K562 (cell line): ENCODE results near the gene RASGEF1C. TPM values are rescaled to one million over a fixed set of nuclear protein-coding genes. Genes with fewer than 3 reads are reported as not detected.

Experiments
- ATAC-seq: fragments of 200-7000 bp; cut with Tn5 transposase; 3 replicates; pipeline ENCODE4 v1.9.1; 2020; ENCODE audit warnings: moderate library complexity
- BruUV-seq: library from RNA; stranded (reverse); fragments of 400-500 nt; replicated peaks from 2 replicates; lab custom pipeline; 2021; lab: Mats Ljungman, UMichigan
- CTCF ChIA-PET: fragments of 300-600 bp; formaldehyde crosslinking; extraction: SDS; loops from one replicate; lab custom pipeline; 2021; ENCODE audit warnings: low intra/inter-chr PET ratio; lab: Yijun Ruan, JAX
- POLR2A ChIA-PET: fragments of 300-600, 350-650 bp; sonication (Branson Sonifier 250); formaldehyde crosslinking; extraction: SDS; loops from one replicate; lab custom pipeline; 2021; ENCODE audit warnings: antibody characterized with exemption, inconsistent platforms; lab: Yijun Ruan, JAX
- DNase-seq, 4 experiments: peaks; one replicate each; pipeline versions ENCODE4 v3.0.0 to v3.0.0-alpha.2; 2011 to 2018; ENCODE audit warnings: low spot score in 3 of 4, mixed read lengths in 3 of 4; ENCODE audit errors: extremely low read depth in 1 of 4
- FAIRE-seq: peaks from 2 replicates; lab custom pipeline; 2011; peaks lifted over from hg19 to GRCh38; lab: Jason Lieb, UNC
- H2AFZ ChIP-seq: 2 replicates; pipeline ENCODE4 v1.6.0; 2011; ENCODE audit warnings: low read depth, low read length, control low read depth, inconsistent platforms
- H3K27ac ChIP-seq: fragments of 200-600 bp; 3 replicates; pipeline ENCODE4 v1.8.0; 2011; ENCODE audit warnings: low read depth, mild to moderate bottlenecking, control low read depth, inconsistent platforms, low read length, moderate library complexity, mixed read lengths; ENCODE audit errors: extremely low read depth
- H3K27me3 ChIP-seq, 2 experiments: fragments of 300-600 bp in 1 of 2; 2 replicates in 1 of 2; 3 replicates in 1 of 2; pipeline versions ENCODE4 v1.6.0 to v1.8.0; 2011; ENCODE audit warnings: inconsistent platforms in 2 of 2, low read length in 2 of 2, mild to moderate bottlenecking in 1 of 2, mixed read lengths in 1 of 2, moderate library complexity in 1 of 2; ENCODE audit not compliant: control insufficient read depth in 2 of 2, insufficient read depth in 2 of 2
- H3K36me3 ChIP-seq: fragments of 300-600 bp; 3 replicates; pipeline ENCODE4 v1.8.0; 2011; ENCODE audit warnings: mild to moderate bottlenecking, low read length, inconsistent platforms; ENCODE audit not compliant: control insufficient read depth, insufficient read depth
- H3K4me1 ChIP-seq, 2 experiments: fragments of 200-600 bp in 1 of 2; replicated peaks in 1 of 2; 2 replicates in 1 of 2; 3 replicates in 1 of 2; pipeline versions ENCODE4 v1.5.1 to v1.8.0; 2011; ENCODE audit warnings: inconsistent platforms in 2 of 2, low read length in 2 of 2, mild to moderate bottlenecking in 1 of 2, mixed read lengths in 1 of 2, moderate library complexity in 1 of 2; ENCODE audit not compliant: control insufficient read depth in 2 of 2, insufficient read depth in 2 of 2
- H3K4me2 ChIP-seq: 2 replicates; pipeline ENCODE4 v1.6.1; 2011; ENCODE audit warnings: low read length, control low read depth, inconsistent platforms, mixed read lengths; ENCODE audit not compliant: insufficient read depth
- H3K4me3 ChIP-seq: fragments of 200-600 bp; sonication (generic), shearing (Covaris generic); 2 replicates; pipeline ENCODE4 v1.5.1; 2016; ENCODE audit warnings: control low read depth, inconsistent platforms
- H3K79me2 ChIP-seq: fragments of 200-600 bp; 3 replicates; pipeline ENCODE4 v1.8.0; 2011; ENCODE audit warnings: low read length, inconsistent platforms; ENCODE audit not compliant: control insufficient read depth, insufficient read depth
- H3K9ac ChIP-seq, 2 experiments: 2 replicates each; pipeline versions ENCODE4 v1.6.0 to v1.6.1; 2011; ENCODE audit warnings: low read depth in 2 of 2, low read length in 2 of 2, control low read depth in 1 of 2, inconsistent platforms in 1 of 2, mild to moderate bottlenecking in 1 of 2, mixed read lengths in 1 of 2; ENCODE audit not compliant: insufficient read depth in 1 of 2
- H3K9me1 ChIP-seq: one replicate; pipeline ENCODE4 v1.6.0; 2011; ENCODE audit warnings: inconsistent platforms, mild to moderate bottlenecking, low read length, moderate library complexity; ENCODE audit not compliant: control insufficient read depth, insufficient read depth
- H3K9me3 ChIP-seq: replicated peaks from 2 replicates; pipeline ENCODE4 v1.5.1; 2011; ENCODE audit warnings: low read depth, low read length, inconsistent platforms; ENCODE audit not compliant: control insufficient read depth, insufficient read depth
- H4K20me1 ChIP-seq: replicated peaks from 2 replicates; pipeline ENCODE4 v1.6.1; 2011; ENCODE audit warnings: low read length, inconsistent platforms, mixed read lengths; ENCODE audit not compliant: control insufficient read depth, insufficient read depth
- ETS2 ChIP-seq: IDR thresholded peaks from 2 replicates; pipeline ENCODE4 v1.6.1; 2016; ENCODE audit warnings: borderline replicate concordance, missing genetic modification characterization, mild to moderate bottlenecking, moderate library complexity, missing compliant biosample characterization; ENCODE audit not compliant: poor library complexity, severe bottlenecking
- EZH2 ChIP-seq: IDR thresholded peaks from 2 replicates; pipeline ENCODE4 v1.6.1; 2012; ENCODE audit warnings: low read depth, mild to moderate bottlenecking, inconsistent platforms, low read length, borderline replicate concordance
- NBN ChIP-seq: fragments of 450-650 bp; IDR thresholded peaks from 2 replicates; pipeline ENCODE4 v1.6.1; 2016; ENCODE audit warnings: low read depth, mild to moderate bottlenecking
- SP1 ChIP-seq: sonication (generic); formaldehyde crosslinking; IDR thresholded peaks from 2 replicates; pipeline ENCODE4 v1.8.1; 2022; ENCODE audit warnings: mild to moderate bottlenecking, missing genetic modification reagents
- SRF ChIP-seq, 2 experiments: fragments of 250-450, 450-650 bp in 1 of 2; sonication (Bioruptor Pico) in 1 of 2; sonication (generic) in 1 of 2; formaldehyde crosslinking; IDR thresholded peaks; 2 replicates each; pipeline versions ENCODE4 v1.5.0 to v1.5.1; 2020 to 2022; ENCODE audit warnings: mild to moderate bottlenecking in 1 of 2, missing genetic modification reagents in 1 of 2
- THRAP3 ChIP-seq: fragments of 450-650 bp; IDR thresholded peaks from 2 replicates; pipeline ENCODE4 v1.6.1; 2016; ENCODE audit warnings: mild to moderate bottlenecking, inconsistent platforms, borderline replicate concordance
- ZNF551 ChIP-seq: fragments of 250-450 bp; sonication (Bioruptor Pico); IDR thresholded peaks from 2 replicates; pipeline ENCODE4 v1.5.0; 2021; ENCODE audit warnings: mild to moderate bottlenecking, moderate library complexity
- ZNF79 ChIP-seq: fragments of 250-450 bp; sonication (Bioruptor Pico); IDR thresholded peaks from 2 replicates; pipeline ENCODE4 v1.4.0; 2020; ENCODE audit warnings: low read depth, mild to moderate bottlenecking, moderate library complexity
- WGBS: fragments of 100-300 bp; shearing (Covaris generic); methylation state at CpG from one replicate; pipeline ENCODE4 v1.1.6; 2016; ENCODE audit warnings: low coverage, mixed read lengths; ENCODE audit not compliant: insufficient coverage; ENCODE audit errors: missing lambda C conversion rate; 5-methylcytosine and 5-hydroxymethylcytosine counted together
- in situ Hi-C: fragments of 300-500 bp; cut with MboI; formaldehyde crosslinking; loops from 4 replicates; pipeline ENCODE4 v1.15.0; 2018; ENCODE audit warnings: inconsistent platforms, mixed read lengths
- intact Hi-C: fragments of 100-400 bp; cut with micrococcal nuclease; formaldehyde crosslinking; loops from 2 replicates; pipeline ENCODE4 v1.14.2; 2022
- polyA plus RNA-seq, 8 experiments: library from polyadenylated mRNA; depleted of rRNA in 4 of 8; stranded (reverse) in 5 of 8; unstranded in 3 of 8; fragments of >200 nt; fragmentation: Nextera tagmentation in 2 of 8; fragmentation: Illumina TruSeq in 1 of 8; extraction: Ambion mirVana in 2 of 8; extraction: Trizol in 1 of 8; gene quantifications; 2 replicates each; pipeline versions ENCODE4 v1.2.1 to v1.2.3, GENCODE V29; 2011 to 2014; ENCODE audit warnings: inconsistent platforms in 1 of 8, missing spikeins in 1 of 8
- total RNA-seq, 7 experiments: library from RNA; depleted of rRNA in 6 of 7; stranded (reverse); fragments of >200 nt in 6 of 7; fragmentation: Illumina TruSeq in 2 of 7; extraction: Trizol in 2 of 7; gene quantifications; 2 replicates each; pipeline versions ENCODE4 v1.2.1 to v1.2.3, GENCODE V29; 2011 to 2021; ENCODE audit warnings: low replicate concordance in 1 of 7
- TF ChIP-seq, protein P1 (sequence below): IDR thresholded peaks from 2 replicates; pipeline ENCODE4 v1.6.1; 2012; ENCODE audit warnings: low read depth, low read length, improper control_type of control experiment, borderline replicate concordance
- TF ChIP-seq, protein P2 (sequence below): fragments of 450-650 bp; IDR thresholded peaks from 2 replicates; pipeline ENCODE4 v1.6.1; 2016; ENCODE audit warnings: low read depth, mild to moderate bottlenecking, moderate library complexity

RASGEF1C gene
- total and polyA plus RNA-seq, 9 of the 15 experiments (the other 6 are each of a cell fraction or from before 2014, with no cell fraction given), result 0.04 to 1.1 (median 0.21) TPM; not detected in 4

DNA sequence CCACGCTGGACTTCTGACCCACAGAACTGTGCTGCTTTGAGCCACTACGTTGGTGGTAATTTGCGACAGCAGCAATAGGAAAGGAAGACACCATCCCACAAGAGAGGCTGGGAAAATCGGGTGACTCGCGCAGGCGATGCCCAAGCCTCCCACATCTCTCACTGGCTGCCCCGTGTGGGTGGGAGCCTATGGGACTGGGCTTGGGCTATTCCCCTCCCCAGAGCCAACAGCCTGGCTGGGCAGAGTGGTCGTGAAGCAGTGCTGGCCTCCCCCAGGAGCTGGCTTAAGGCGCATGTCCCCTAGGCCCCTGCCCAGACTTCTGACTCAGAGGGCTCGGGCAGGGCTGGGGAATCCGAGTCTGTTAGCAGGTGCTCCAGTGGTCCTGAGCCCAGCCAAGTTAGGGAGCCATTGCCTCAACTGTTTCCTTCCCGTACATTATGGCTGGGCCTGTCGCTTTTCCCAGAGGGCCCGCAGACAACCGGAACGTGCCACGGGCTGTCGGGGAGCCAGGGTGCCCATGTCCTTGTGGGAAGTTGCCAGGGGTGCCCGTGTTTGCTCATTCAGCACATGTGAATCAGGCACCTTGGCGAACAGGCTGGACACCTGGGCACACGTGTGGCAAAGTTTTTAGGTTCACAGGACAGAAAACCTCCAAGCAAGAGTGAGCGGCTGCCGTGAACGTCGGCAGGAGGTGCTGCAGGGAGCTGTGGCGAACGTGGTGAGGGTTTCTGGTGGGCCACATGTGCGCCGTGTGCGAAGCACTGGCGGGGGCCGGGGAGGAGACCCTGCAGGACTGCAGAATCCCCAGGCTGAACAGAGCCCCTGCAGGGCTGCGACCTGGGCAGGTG, 7.0 kb upstream of the RASGEF1C start:
- FAIRE-seq (no peak), ATAC-seq (no peak), DNase-seq (no peak)
- Histone ChIP-seq H3K4me1 (peaks cover 0 to 20% of the 10 kb centered on the region in 2 experiments; a peak in 3 of 5 replicates), H3K79me2 (no peaks in the 10 kb centered on the region), H3K27ac (no peak overlapping the region), H2AFZ (no peak overlapping the region), H4K20me1 (no peaks in the 10 kb centered on the region), H3K4me2 (no peak overlapping the region), H3K4me3 (no peak overlapping the region), H3K36me3 (no peaks in the 10 kb centered on the region), H3K27me3 (peaks cover 5 to 50% of the 10 kb centered on the region in 2 experiments; a peak in 4 of 5 replicates), H3K9ac (no peak overlapping the region), H3K9me3 (no peaks in the 10 kb centered on the region), H3K9me1 (peaks cover 4% of the 10 kb centered on the region)
- ChIA-PET CTCF (no interaction called here), POLR2A (no interaction called here)
- BruUV-seq, result no TSS peak
- 37% methylated on average over 28 of the region's 34 CpGs for WGBS
- in situ Hi-C loops, result no loop called here
- intact Hi-C loops, result no loop called here
- TF ChIP-seq THRAP3, result no peak
- no peak for TF ChIP-seq ZNF551
- TF ChIP-seq, protein P1, sequence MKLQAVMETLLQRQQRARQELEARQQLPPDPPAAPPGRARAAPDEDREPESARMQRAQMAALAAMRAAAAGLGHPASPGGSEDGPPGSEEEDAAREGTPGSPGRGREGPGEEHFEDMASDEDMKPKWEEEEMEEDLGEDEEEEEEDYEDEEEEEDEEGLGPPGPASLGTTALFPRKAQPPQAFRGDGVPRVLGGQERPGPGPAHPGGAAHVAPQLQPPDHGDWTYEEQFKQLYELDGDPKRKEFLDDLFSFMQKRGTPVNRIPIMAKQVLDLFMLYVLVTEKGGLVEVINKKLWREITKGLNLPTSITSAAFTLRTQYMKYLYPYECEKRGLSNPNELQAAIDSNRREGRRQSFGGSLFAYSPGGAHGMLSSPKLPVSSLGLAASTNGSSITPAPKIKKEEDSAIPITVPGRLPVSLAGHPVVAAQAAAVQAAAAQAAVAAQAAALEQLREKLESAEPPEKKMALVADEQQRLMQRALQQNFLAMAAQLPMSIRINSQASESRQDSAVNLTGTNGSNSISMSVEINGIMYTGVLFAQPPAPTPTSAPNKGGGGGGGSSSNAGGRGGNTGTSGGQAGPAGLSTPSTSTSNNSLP, result no peak
- TF ChIP-seq ETS2 (tag), result no peak
- no peak for TF ChIP-seq SRF (CRISPR knock-in tag; IDR thresholded peaks at IDR 0.05)
- TF ChIP-seq SP1 (CRISPR knock-in tag), result no peak
- TF ChIP-seq, protein P2, sequence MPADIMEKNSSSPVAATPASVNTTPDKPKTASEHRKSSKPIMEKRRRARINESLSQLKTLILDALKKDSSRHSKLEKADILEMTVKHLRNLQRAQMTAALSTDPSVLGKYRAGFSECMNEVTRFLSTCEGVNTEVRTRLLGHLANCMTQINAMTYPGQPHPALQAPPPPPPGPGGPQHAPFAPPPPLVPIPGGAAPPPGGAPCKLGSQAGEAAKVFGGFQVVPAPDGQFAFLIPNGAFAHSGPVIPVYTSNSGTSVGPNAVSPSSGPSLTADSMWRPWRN, result no peak
- TF ChIP-seq NBN, result no peak
- no peak for TF ChIP-seq EZH2
- no peak for TF ChIP-seq ZNF79 (CRISPR knock-in tag)
- TF ChIP-seq, all 486 proteins: peak for 0
